CD4-positive, alpha-beta T cell treated with Interferon alpha-2 for 1 hour (primary cell): ENCODE measurements around the gene STPG4.
A peak's percentile ranks its signal among the peaks of the same experiment; 100 is the strongest.

Experiments used
- DNase-seq, 2 donors: peaks; one replicate each; pipeline ENCODE4 v3.0.0-alpha.2; 2020 to 2022

Gene STPG4

DNA sequence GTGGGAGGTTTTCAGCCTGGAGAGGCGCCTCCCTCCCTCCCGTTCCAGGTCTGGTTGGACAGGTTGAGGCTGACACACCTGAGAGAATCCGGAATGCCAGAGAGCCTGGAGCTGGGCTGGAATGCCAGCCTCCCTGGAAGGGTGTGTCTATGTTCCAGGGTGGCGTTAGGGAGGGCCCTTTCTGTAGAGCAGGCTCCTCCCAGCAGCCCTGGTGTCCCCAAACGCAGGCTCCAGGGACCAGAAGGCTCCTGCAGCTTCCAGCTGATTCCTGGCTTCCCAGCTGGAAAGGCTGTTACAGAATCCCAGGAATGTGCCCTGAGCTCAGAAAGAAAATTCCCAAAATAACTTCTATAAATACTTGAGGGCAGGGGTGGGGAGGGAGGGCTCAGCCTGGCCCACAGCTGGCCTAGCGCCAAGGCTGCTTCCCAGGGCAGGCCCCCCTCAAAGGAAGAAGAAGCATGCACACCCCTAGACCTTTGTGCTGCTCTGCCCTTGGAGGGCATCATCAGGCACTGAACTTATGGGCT is 85.4 kb downstream of the STPG4 start:
- DNase-seq = no peak

DNA sequence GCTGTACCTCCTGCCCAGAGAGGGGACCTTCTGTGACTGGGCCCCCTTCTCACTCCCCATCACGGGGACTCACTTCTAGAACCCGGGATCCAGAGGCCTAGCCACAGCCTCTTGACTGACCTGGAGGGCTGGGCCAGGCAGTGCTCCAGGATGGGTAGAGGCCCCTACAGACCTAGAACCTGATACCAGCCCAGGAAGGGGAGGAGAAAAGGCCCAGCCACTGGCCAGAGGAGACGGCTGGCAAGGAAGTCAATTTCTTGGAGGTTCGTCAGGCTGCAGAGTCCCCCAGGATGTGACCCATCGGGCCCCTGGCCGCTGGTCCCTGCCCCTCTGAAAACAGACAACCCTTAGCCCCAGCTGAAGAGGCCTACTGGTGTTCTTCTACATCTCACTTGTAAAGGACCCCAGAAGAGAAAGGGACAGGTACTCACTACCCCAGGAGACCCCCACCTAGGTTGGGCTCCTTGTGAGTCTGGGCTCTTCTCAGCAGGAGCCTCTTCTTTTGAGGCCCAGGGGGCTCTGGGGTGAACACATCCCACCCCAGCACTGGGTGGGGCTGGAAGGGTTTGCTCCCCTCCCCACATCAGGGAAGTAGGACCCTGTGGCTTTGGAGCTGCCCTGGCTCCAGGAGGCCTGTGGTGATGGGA is 86.0 kb downstream of the STPG4 start:
- DNase-seq = no peak

DNA sequence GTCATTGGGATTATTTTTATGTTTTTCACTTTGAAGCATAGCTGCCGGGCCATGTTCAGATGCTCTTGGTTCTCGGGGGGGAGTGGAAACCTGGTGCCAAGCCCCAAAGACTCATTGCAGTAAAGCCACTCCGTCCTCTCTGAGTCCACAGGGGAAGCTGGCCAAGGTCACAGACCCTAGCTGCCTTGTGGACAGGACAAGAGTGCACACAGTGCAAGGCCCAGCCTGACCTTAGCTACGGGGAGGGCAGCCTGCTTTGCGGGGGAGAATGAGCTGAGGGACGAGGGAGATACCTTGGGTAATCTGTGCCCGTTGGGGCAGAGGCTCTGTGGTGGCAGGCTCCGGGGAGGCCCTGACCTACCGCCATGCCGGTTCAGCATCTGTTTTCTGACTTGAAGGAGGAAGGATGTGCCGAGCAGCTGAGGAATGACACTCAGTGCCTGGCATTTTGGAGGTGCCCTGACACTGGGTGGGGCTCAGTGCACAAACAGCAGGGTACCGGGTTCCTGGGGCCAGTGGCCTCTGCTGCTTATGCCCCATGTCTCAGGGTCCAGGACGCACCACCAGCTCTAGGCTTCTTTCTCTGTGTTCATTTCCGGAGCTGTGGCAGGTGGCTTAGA is 87.2 kb downstream of the STPG4 start:
- no peak for DNase-seq

DNA sequence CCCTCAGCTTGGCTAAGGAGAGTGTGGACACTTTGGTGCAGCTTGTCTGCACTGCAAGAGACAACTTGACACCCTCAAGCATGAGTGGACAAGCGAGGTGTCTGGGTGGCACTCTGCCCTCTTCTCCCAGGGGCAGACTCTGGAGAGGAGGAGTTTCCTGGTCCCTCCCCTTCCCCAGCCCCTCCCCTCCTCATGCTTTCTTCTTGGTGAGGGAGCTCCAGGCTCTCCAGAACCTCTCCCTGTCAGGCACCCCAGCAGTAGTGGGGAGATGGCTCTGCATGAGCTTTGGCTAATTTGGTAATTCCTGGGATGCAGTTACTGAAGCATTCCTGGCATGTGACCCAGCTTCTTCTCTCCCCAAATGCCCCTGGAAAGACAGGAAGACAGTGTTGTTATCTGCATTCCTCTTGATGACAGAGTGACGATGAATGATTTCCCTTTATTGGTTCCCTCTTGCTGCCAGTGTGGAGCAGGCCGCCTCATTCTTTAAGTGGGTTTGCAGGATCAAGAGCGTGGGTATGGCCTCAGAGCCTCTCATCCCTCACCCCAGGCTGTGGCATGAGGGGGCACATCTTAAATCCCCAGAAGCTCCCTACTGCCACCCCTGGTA is 89.2 kb downstream of the STPG4 start:
- no peak for DNase-seq

DNA sequence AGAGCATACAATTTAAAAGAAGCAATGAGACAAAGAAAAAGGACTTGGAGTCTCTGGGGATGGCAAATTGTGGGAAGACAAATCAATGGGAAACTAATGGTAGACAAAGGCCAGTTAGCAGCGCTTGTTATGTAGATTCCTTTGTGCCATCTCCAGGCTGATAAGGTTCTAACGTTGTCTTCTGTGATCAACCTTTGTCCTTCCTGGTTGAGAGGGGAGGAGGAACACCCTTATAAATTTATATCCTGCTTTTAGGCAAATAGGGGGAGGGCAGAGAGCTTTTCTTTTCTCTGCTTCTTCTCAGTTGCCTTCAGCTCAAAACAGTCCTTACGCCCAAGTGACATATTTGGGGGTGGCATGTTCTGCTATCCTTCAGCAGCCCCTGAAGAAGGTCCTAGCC is 89.8 kb downstream of the STPG4 start:
- DNase-seq = no peak

DNA sequence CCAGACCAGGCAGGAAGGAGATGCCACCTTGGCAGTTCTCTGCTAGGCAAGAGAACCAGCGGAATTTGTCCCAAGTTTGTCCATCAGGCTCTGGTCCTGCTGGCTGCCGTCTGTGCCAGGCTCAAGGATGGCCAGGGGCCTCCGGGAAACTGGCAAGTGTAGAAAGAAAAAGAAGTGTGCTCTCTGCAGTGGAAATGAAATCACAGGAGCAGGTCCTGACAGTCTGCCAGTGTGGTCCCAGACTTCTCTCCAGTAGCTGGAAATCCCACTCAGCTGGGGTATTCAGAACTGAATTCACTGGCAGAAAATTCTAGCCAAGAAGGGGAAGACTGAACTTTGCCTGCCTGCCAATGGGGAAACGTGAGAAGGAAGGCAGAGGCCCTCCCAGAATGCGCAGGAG is 91.0 kb downstream of the STPG4 start:
- DNase-seq = no peak

DNA sequence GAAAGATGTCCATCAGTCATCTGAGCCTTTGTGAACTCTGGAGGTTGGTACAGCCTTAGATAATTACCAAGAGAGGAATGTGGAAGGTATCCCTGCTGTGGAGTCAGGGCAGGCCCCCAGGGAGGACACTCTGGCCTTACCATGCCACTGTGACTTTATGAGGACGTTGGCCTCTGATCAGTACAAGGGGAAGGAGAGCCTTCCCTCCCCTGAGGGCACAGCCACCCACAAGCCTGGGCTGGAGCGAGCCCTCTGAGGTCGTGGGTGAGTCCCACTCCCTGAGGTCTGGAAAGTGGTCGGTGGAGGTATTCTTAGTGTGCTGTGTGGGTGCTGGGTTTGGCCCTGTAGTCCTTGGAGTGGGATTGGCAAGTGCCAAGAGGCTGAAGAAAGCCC is 91.6 kb downstream of the STPG4 start:
- no peak for DNase-seq

DNA sequence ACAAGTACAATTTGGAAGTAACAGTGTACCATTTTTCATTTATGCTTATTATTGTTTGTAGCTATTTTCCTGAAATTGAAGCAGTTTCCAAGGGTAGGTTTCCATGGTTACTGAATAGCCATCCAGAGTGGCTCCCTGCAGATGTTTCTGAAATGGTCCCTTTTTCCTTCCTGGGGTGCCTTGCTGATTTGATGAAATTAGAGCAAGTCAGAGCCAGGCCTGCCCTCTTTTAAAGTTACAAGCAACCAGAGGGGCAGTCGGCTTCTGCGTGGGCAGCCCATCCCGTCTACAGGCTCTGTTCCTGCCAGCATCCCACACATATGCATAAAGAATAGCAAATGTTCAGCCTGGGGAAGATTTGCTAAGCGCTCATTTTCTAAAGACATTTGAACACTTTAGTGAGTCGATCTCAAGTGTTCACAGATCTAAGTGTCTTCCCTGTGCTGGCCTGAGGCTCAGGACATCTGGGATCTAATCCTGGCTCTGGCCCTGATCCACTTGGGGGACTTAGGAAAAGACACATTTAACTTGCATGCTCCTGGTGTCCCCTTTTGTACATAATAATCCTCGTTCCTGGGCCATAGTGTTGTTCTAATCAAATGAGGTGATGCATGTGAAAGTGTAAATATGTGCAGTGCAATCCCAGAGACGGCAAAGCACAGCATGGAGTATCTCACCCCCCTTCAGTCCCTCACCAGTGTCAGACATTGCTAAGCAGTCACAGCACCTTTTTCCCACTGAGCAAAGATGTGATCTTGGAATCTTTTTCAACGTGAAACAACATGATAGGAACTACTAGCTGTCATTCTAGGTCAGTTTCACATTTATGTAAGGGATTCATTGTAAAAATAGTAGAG is 92.2 kb downstream of the STPG4 start:
- no peak for DNase-seq

DNA sequence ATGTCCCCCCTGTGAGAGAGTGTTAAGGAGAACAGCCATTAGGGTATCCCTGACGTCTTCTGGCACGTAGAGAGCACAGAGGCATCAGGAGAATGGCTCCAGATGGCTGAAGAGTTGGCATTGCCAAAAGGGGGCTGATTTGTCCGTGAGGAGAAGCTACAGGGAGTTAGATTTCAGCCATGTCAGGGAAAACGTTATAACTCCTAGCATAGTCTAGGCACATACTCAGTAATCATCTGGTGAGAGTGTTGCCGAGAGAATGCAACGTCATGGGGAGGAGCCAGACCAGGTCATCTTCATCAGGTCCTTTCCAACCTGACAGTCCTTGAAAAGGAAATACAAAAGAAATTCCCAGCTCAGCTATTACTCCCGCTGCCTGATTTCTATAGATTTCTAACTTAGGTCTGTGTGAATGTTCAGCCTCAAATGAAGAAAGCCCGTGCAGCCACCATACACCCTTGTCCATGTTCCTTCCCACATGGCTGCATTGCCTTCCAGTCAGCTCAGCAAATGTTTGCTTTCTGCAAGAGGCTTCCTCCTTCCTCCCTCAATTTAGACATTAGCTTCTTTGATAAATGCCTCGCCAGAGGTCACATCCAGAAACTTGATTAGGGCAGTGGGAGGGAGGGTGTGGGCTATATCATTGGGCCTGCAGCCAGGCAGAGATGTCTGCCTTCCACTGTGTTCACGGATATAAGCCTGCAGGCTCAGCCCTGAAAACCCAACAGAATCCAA is 93.0 kb downstream of the STPG4 start:
- DNase-seq = no peak

DNA sequence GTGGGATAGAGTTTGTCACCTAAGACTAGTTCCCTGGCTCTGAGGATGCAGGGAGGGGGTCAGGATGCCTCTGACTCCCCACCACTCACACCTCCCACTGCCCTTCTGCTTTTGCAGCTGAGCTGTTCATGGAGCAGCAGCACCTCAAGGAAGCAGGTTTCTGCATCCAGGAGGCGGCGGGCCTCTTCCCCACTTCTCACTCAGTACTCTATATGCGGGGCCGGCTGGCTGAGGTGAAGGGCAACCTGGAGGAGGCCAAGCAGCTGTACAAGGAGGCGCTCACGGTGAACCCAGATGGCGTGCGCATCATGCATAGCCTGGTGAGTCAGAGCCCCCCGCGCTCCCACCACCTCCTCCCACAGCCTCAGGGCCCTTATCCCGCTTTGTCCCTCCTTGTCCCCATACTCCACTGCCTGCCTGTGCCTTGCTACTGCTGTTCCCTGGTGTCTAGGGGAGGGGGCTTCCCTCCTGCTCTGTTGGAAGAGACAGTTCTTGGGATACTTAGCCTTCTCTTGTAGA is 94.4 kb downstream of the STPG4 start:
- no peak for DNase-seq

DNA sequence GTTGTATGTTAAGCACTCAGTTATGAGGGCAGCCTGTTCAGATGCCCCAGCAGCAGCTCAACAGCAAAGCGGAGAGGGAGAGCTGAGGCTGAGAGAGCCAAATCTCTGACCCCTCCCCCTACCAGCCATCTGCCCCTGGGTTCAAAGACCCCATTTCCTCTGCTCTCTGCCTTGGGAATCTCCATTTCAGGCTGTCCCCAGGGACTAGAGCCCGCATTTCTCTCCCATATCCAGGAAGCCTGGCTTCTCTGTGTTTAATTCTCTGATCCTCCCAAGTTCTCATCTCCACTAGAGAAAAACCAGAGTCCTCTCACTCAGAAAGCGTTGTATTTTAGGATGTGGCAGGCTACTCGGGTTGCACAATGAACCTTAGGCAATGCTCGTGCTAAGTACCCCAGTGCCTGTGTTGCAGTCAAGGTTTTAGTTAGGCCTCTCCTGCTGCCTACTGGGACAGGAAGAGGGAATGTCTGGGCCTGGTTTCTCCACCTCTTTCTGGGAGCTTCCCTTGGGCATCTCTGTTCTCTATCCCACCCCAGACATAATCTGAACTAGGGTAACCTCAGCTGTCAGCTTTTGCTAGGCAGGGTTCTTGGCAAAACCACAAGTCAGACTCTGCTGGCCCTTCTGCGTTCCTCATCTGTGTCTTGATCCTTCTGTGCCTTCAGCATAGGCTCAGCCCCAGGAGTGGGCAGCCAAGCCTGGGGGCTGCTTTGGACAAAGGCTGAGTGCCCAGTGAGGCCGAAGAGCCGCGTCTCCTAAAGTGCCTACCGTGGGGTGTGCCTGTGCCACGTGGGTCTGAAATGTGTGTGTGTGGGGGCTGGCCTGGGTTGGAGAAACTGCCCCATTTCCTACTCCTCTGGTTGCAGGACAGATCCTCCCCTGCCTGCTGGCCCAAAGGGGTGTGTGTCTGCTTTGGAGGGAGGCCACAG is 96.8 kb downstream of the STPG4 start:
- DNase-seq = peak in 1 of 2 donors; percentile 18

DNA sequence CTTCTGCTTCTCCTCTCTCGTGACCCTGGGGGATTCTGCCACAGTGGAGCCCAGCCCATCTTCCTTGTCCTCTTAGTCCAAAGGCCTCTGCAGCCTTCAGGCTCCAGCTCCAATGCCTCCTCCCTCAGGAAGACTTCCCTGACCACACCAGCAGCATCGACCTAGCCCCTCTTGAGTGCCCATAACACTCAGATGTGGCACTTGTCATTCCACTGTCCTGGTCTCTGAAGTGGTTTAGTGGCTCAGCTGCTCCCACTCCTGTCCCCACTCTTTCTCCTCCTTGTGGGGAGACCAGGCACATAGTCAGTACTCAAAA is 97.5 kb downstream of the STPG4 start:
- DNase-seq = no peak

DNA sequence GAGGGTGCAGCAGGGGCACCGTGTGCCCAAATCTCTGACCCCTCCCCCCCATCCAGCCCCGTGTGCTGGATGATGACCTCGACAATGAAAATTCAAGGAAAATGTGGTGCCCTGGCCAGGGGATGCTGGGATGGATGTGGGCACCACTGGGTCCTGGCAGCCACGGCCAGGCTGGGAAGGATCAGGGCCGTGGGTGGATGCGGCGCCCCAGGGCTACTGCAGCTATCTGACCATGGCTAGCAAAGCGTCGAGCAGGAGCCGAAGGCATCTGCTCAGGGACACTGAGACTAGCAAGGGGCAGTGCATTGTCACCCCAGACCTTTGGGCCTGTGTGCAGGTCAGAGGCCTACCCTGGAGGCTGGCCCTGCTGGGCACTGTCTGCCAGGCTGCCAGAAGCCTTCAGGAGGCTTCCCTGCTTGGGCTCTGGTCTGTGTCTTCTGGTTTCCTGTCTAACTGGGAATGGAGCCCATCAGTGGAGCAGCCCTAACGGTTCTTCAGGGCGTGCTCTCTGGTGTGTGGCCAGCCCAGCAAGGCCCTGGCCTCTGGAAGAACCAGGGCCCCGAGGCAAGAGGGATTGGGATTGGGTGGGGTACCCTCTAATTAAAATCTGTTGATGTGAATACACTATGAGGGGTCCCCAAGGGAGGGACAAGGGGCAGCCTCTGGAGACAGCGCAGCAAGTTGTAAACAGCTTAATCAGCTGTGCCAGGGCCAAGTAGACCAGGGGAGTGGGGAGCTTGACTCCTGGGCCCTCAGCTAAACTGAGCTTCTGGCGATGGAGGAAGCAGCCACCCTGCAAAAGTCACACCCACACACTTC is 98.0 kb downstream of the STPG4 start:
- DNase-seq = peak in 1 of 2 donors; percentile 52

DNA sequence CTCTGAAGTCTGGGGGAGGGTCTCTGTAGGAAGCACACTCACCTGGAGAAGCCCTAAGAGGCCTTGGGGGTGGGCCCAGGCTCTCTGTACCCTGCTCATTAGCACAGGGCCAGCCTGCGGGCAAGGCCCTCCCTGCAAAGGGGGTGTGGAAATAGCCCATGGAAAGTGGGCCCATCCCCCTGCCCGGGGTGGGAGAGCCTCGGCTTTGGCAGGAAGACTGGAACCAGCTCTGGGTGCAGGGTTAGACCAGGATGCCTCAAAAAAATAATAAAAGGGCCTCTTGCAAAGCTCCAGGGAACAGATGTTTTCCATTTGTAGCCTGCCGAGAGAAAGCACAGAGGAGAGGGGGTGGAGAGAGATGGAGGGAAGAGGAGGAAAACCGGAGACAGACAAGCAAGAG is 98.7 kb downstream of the STPG4 start:
- no peak for DNase-seq

DNA sequence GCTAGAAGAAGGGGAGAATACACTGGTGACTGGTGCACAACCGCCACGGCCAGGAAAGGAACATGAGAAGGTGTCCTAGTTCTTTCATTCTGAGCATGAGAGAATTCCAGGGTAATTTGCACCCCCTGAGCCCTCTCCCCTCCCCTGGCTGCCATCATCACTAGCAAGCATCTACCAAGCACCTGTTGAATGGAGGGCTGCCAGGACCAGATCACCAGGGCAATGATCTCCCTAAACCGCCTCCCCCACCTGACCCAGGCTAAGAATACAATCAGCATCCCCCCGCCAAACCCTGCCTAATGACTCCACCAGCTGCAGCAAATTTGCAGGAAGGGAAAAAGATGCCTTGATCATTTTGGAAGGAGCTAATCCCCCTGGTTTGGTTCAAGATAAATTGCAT is 100.2 kb downstream of the STPG4 start:
- DNase-seq = no peak

DNA sequence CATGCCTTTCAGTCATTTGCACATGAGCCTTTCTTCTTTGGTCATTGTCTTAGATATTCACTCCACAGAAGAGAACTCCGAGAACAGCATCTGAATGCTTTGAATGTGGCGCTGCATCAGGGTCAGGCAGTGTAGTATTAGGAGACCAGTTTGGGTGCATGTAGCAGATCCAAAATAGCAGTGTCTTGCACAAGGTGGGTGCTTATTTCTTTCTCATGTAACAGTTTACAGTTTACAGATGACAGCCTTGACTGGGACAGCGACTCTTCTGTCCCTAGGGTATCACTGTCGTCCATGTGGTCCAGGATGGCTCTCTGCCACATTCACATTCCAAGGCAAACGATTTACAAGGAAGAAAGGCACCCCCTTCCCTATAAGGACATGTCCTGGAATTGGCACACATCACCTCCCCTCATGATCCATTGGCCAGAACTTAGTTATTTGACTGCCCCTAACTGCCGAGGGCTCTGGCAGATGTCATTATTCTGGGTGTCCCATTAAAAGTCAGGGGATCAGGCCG is 101.0 kb downstream of the STPG4 start:
- no peak for DNase-seq

DNA sequence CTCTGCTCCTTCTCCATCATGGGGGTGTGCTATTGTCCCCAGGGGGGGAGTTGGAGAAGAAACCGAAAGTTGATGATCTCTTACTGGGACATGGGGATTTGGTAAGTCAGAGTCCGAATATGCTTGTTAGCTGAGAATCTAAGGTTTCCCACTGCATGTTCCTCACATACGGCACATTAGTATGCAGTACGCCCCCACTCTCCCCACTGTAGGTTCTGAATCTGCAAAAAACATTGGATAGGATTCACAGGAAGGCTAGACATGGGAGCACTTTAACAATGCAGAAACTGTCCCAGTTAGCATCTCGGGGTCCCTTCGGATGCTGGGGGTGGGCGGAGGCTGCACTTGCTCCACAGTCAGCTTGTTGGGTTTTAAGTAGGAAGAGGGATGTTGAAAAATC is 102.3 kb downstream of the STPG4 start:
- DNase-seq = no peak

DNA sequence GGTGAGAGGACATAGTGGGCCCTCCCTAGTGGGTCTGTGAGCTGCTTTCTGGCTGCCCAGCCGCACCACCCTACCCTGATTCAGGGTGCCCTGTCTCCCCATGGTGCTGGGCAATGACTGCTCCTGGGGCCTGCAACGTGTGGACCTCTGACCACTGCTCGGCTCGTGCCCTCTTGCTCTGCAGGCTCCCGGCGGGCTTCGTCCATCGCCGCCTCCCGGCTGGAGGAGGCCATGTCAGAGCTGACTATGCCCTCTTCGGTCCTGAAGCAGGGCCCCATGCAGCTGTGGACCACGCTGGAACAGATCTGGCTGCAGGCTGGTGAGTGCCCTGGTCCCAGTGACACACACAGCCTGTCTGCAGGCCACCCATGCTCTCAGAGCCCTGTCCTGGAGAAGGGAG is 103.5 kb downstream of the STPG4 start:
- no peak for DNase-seq

DNA sequence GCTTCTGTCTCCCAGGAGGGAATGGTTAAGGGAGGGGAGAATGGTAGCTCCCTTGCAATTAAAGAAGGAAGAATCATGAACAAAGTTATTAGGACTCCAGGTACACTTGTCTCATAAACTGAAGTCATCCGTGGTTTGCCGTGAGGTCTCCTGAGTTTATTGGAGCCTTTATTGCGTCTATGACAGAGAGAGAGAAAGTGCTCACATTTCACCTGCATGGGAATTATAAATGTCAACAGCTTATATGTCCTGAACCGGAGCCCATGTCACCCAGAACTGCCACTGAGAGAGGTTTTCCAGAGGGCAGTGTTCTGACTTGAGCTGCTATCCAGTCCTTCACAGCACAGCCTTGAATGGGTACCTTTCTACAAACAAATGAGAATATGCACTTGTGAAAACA is 104.3 kb downstream of the STPG4 start:
- no peak for DNase-seq

DNA sequence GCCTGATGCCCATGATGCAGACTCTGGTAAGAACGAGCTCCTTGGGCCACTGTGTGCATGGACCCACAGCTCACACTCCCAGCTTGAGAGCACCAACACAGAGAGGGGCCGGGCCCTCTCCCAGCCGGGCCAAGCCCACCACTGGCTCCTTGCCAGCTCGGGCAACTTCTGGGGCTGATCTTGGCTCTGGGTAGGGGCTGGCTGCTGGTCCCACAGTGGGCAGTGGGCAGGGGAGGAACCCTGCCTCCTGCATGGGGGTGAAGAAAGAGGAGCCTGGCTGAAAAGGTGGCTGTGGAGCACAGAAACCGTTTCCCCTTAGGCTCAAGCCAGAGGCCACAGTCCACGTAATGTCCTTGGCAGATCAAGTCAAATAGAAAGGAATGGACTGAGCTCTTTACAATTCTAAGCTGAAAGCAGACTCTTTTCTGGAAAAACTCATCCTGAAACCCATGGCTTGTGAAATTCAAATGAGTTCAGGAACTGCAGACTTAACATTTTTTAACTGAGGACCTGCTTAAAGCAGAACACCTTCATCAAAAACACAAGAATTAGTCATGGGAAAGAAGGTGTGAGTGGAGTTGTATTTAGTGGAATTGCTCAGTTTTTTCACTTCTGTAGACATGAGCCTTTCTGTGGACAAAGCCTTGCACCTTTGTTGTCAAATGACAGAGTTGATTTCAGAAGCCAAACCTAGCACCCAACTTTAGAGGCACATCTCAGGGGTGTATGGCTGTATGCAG is 104.9 kb downstream of the STPG4 start:
- DNase-seq = no peak
